ENCODE measurements around the gene VAPB.

VAPB gene

GRCh38 chr20:58492795-58493524 lies 103.9 kb downstream of the VAPB start:
- H3K27ac ChIP-seq: no peak overlapping the region

GRCh38 chr20:58494923-58495622 lies 106.0 kb downstream of the VAPB start:
- TF ChIP-seq ZFX (IDR thresholded peaks at IDR 0.05): no peak
- TF ChIP-seq CTCF (conservative IDR thresholded peaks at IDR 0.05): no peak
- H3K27ac ChIP-seq: no peak overlapping the region

More at GRCh38 chr20:58492795-58493524, 103.9 kb downstream of the VAPB start:
- no peak for TF ChIP-seq CTCF (conservative IDR thresholded peaks at IDR 0.05)
- no peak for TF ChIP-seq ZFX (IDR thresholded peaks at IDR 0.05)

- TF ChIP-seq ZFX (IDR thresholded peaks at IDR 0.05) (no peak), CTCF (conservative IDR thresholded peaks at IDR 0.05) (no peak)
These were observed 106.8 kb downstream of the VAPB start for GRCh38 chr20:58495623-58496428.

GRCh38 chr20:58496429-58496769 lies 107.4 kb downstream of the VAPB start:
- H3K27ac ChIP-seq: no peak overlapping the region
- TF ChIP-seq ZFX (IDR thresholded peaks at IDR 0.05) (no peak), CTCF (conservative IDR thresholded peaks at IDR 0.05) (no peak)

More at GRCh38 chr20:58495623-58496428, 106.8 kb downstream of the VAPB start:
- no peak overlapping the region for H3K27ac ChIP-seq

GRCh38 chr20:58497076-58497641 lies 108.1 kb downstream of the VAPB start:
- no peak overlapping the region for H3K27ac ChIP-seq
- no peak for TF ChIP-seq CTCF (conservative IDR thresholded peaks at IDR 0.05)
- TF ChIP-seq ZFX (IDR thresholded peaks at IDR 0.05): no peak

GRCh38 chr20:58497724-58498469 lies 108.9 kb downstream of the VAPB start:
- TF ChIP-seq CTCF (conservative IDR thresholded peaks at IDR 0.05) (no peak), ZFX (IDR thresholded peaks at IDR 0.05) (no peak)
- H3K27ac ChIP-seq: no peak overlapping the region

Data from C4-2B (cell line).